Upper lobe of right lung (tissue), 1 donor: ENCODE results near the gene MYO5B. TPM values are rescaled to one million over a fixed set of nuclear protein-coding genes. Genes with fewer than 3 reads are reported as not detected.
A peak's percentile ranks its signal among the peaks of the same experiment; 100 is the strongest.

Experiments used
- ATAC-seq: fragments of 200-7000 bp; cut with Tn5 transposase; one replicate; pipeline ENCODE4 v1.9.1; 2020; ENCODE audit warnings: mild to moderate bottlenecking, moderate library complexity
- DNase-seq: peaks from one replicate; pipeline ENCODE4 v3.0.0-alpha.2; 2020
- H3K27ac ChIP-seq: fragments of 200-600 bp; one replicate; pipeline ENCODE4 v1.8.0; 2022
- H3K27me3 ChIP-seq: fragments of 200-600 bp; one replicate; pipeline ENCODE4 v1.8.0; 2022; ENCODE audit warnings: mild to moderate bottlenecking
- H3K36me3 ChIP-seq: fragments of 200-600 bp; one replicate; pipeline ENCODE4 v1.8.0; 2022
- H3K4me1 ChIP-seq: fragments of 200-600 bp; one replicate; pipeline ENCODE4 v1.8.0; 2022
- H3K4me3 ChIP-seq: fragments of 200-600 bp; one replicate; pipeline ENCODE4 v1.8.0; 2022; ENCODE audit warnings: mild to moderate bottlenecking
- H3K9me3 ChIP-seq: fragments of 200-600 bp; one replicate; pipeline ENCODE4 v1.8.0; 2022
- intact Hi-C: fragments of 100-400 bp; cut with DNase I; formaldehyde crosslinking; loops from one replicate; pipeline ENCODE4 v1.11.0; 2022
- total RNA-seq: library from RNA; stranded (reverse); fragmentation: NEBNext Ultra II Directional; extraction: Animal tissue kit (Norgen Biotek cat#: 25700); gene quantifications from one replicate; pipeline ENCODE4 v1.2.1, GENCODE V29; 2021
- TF ChIP-seq, protein P1 (sequence below): fragments of 200-600 bp; IDR thresholded peaks from one replicate; pipeline ENCODE4 v1.8.0; 2022; ENCODE audit warnings: antibody characterized with exemption
- donor health status: DM: no; HTN: yes; CAD: no; lungs with severe emphysema.

MYO5B gene
- total RNA-seq, 1 donor from 2014 or later = 31.6 TPM

- ATAC-seq = peak; percentile 47
- TF ChIP-seq, protein P1, sequence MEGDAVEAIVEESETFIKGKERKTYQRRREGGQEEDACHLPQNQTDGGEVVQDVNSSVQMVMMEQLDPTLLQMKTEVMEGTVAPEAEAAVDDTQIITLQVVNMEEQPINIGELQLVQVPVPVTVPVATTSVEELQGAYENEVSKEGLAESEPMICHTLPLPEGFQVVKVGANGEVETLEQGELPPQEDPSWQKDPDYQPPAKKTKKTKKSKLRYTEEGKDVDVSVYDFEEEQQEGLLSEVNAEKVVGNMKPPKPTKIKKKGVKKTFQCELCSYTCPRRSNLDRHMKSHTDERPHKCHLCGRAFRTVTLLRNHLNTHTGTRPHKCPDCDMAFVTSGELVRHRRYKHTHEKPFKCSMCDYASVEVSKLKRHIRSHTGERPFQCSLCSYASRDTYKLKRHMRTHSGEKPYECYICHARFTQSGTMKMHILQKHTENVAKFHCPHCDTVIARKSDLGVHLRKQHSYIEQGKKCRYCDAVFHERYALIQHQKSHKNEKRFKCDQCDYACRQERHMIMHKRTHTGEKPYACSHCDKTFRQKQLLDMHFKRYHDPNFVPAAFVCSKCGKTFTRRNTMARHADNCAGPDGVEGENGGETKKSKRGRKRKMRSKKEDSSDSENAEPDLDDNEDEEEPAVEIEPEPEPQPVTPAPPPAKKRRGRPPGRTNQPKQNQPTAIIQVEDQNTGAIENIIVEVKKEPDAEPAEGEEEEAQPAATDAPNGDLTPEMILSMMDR = peak; percentile 6
- Histone ChIP-seq H3K27ac (no peak overlapping the region), H3K9me3 (no peaks in the 10 kb centered on the region), H3K4me1 (no peaks in the 10 kb centered on the region), H3K36me3 (no peaks in the 10 kb centered on the region), H3K4me3 (no peak overlapping the region), H3K27me3 (no peaks in the 10 kb centered on the region)
- intact Hi-C loops = no loop called here
- no peak for DNase-seq
Observed at GRCh38 chr18:50051288-50051687, 143.7 kb downstream of the MYO5B start.

- ATAC-seq (no peak), DNase-seq (no peak)
- Histone ChIP-seq H3K27ac (no peak overlapping the region), H3K4me1 (no peaks in the 10 kb centered on the region), H3K4me3 (no peak overlapping the region), H3K36me3 (no peaks in the 10 kb centered on the region), H3K27me3 (no peaks in the 10 kb centered on the region), H3K9me3 (no peaks in the 10 kb centered on the region)
- TF ChIP-seq, protein P1 = no peak
- intact Hi-C loops = no loop called here
Observed at GRCh38 chr18:50045126-50045525, 149.8 kb downstream of the MYO5B start.

- intact Hi-C loops = no loop called here
- H3K4me3 ChIP-seq = no peak overlapping the region
- no peaks in the 10 kb centered on the region for H3K4me1 ChIP-seq
- H3K36me3 ChIP-seq = no peaks in the 10 kb centered on the region
- H3K27ac ChIP-seq = no peak overlapping the region
- DNase-seq = no peak
- ATAC-seq = no peak
- TF ChIP-seq, protein P1 = no peak
- H3K27me3 ChIP-seq = no peaks in the 10 kb centered on the region
- H3K9me3 ChIP-seq = no peaks in the 10 kb centered on the region
Observed at GRCh38 chr18:50044402-50044801, 150.5 kb downstream of the MYO5B start.

GRCh38 chr18:50042611-50043010 is 152.3 kb downstream of the MYO5B start:
- no peak overlapping the region for H3K27ac ChIP-seq
- H3K27me3 ChIP-seq = no peaks in the 10 kb centered on the region
- TF ChIP-seq, protein P1 = no peak
- DNase-seq (no peak), ATAC-seq (no peak)
- no peaks in the 10 kb centered on the region for H3K4me1 ChIP-seq
- intact Hi-C loops = no loop called here
- no peak overlapping the region for H3K4me3 ChIP-seq
- no peaks in the 10 kb centered on the region for H3K9me3 ChIP-seq
- no peaks in the 10 kb centered on the region for H3K36me3 ChIP-seq

DNA sequence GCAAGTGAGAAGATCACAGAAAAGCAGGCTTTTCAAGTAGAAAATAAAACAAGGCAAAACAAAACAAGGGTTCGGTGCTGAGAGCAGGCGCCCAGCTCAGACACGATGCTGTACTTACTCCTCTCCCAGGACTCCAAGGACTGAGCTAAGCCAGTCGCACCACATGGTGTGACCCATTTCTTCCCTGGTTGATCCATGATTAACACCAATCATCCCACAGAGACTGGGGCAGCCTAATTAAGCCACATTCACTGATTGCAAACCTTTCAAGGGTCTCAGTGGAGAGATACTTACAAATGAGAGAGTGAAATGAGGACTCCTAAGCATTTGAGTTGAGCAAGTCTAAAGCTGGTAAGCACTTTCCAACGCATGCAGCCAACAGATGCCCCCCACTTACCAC is 155.2 kb downstream of the MYO5B start:
- intact Hi-C loops = no loop called here
- H3K4me3 ChIP-seq = no peak overlapping the region
- no peaks in the 10 kb centered on the region for H3K9me3 ChIP-seq
- DNase-seq (no peak), ATAC-seq (no peak)
- TF ChIP-seq, protein P1 = no peak
- no peaks in the 10 kb centered on the region for H3K4me1 ChIP-seq
- no peaks in the 10 kb centered on the region for H3K36me3 ChIP-seq
- H3K27me3 ChIP-seq = no peaks in the 10 kb centered on the region
- no peak overlapping the region for H3K27ac ChIP-seq

DNA sequence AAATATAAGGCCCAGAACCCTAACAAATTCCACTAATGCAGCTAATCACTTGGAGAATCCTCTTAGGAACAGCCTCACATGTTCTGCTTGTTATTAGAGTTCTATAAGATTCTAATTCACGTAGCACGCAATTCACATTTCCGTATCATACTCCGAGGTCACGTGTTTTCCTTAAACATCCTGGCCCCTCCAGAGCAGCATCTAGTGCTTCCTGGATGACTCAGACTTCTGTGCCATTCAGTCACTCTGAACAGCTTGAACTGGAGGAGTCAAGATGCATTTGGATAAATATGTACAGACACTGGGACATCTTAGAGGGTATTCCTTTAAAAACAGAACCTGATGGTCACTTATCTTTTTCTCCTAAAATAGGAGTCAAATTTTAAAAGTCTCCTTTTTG is 156.5 kb downstream of the MYO5B start:
- TF ChIP-seq, protein P1 = no peak
- Histone ChIP-seq H3K27ac (no peak overlapping the region), H3K4me3 (no peak overlapping the region), H3K27me3 (no peaks in the 10 kb centered on the region), H3K4me1 (no peaks in the 10 kb centered on the region), H3K9me3 (no peaks in the 10 kb centered on the region), H3K36me3 (no peaks in the 10 kb centered on the region)
- intact Hi-C loops = no loop called here
- DNase-seq (no peak), ATAC-seq (no peak)
